Neural progenitor cell (in vitro differentiated cells): ENCODE data around the gene KIAA0040. TPM values are rescaled to one million over a fixed set of nuclear protein-coding genes. Genes with fewer than 3 reads are reported as not detected.

Experiments
- DNase-seq: peaks from one replicate; pipeline ENCODE4 v3.0.0-alpha.2; 2016; ENCODE audit warnings: low spot score
- H2AFZ ChIP-seq: fragments of 200-600 bp; sonication (generic); replicated peaks from 2 replicates; pipeline ENCODE4 v1.6.1; 2016; ENCODE audit warnings: antibody characterized with exemption
- H3F3A ChIP-seq: fragments of 200-600 bp; sonication (generic); 2 replicates; pipeline ENCODE4 v1.6.1; 2016; ENCODE audit warnings: antibody characterized with exemption, low read depth
- H3K27ac ChIP-seq: fragments of 200-600 bp; sonication (generic); 2 replicates; pipeline ENCODE4 v1.5.1; 2016; ENCODE audit warnings: mild to moderate bottlenecking
- H3K27me3 ChIP-seq: fragments of 200-600 bp; sonication (generic); 2 replicates; pipeline ENCODE4 v1.6.1; 2016; ENCODE audit warnings: mild to moderate bottlenecking, moderate library complexity
- H3K36me3 ChIP-seq: fragments of 200-600 bp; sonication (generic); 2 replicates; pipeline ENCODE4 v1.5.1; 2016
- H3K4me1 ChIP-seq: fragments of 200-600 bp; sonication (generic); 2 replicates; pipeline ENCODE4 v1.6.1; 2016; ENCODE audit warnings: mixed run types
- H3K4me2 ChIP-seq: fragments of 200-600 bp; sonication (generic); 2 replicates; pipeline ENCODE4 v1.6.1; 2016
- H3K4me3 ChIP-seq: fragments of 200-600 bp; sonication (generic); 2 replicates; pipeline ENCODE4 v1.5.1; 2016
- H3K79me2 ChIP-seq: fragments of 200-600 bp; sonication (generic); 2 replicates; pipeline ENCODE4 v1.6.1; 2016; ENCODE audit warnings: low read depth
- H3K9ac ChIP-seq: fragments of 200-600 bp; sonication (generic); 2 replicates; pipeline ENCODE4 v1.6.1; 2016
- H3K9me3 ChIP-seq: fragments of 200-600 bp; sonication (generic); 2 replicates; pipeline ENCODE4 v1.5.1; 2016; ENCODE audit warnings: low read depth
- H4K20me1 ChIP-seq: fragments of 200-600 bp; sonication (generic); 2 replicates; pipeline ENCODE4 v1.6.1; 2016; ENCODE audit warnings: low read depth
- H3K27ac Mint-ChIP-seq: 3 replicates; pipeline ENCODE4 v1.8.0; 2021; ENCODE audit warnings: mixed read lengths
- H3K27me3 Mint-ChIP-seq: 2 replicates; pipeline ENCODE4 v1.8.0; 2022; ENCODE audit warnings: low read depth, mild to moderate bottlenecking, inconsistent platforms, moderate library complexity, mixed read lengths; ENCODE audit not compliant: insufficient read depth
- H3K36me3 Mint-ChIP-seq: 3 replicates; pipeline ENCODE4 v1.8.0; 2021; ENCODE audit warnings: mixed read lengths
- H3K4me1 Mint-ChIP-seq: 3 replicates; pipeline ENCODE4 v1.8.0; 2021; ENCODE audit warnings: mixed read lengths
- H3K4me3 Mint-ChIP-seq: 3 replicates; pipeline ENCODE4 v1.8.0; 2021; ENCODE audit warnings: mild to moderate bottlenecking, moderate library complexity, mixed read lengths
- H3K9me3 Mint-ChIP-seq: 3 replicates; pipeline ENCODE4 v1.8.0; 2020; ENCODE audit warnings: mixed read lengths
- CTCF ChIP-seq: fragments of 200-600 bp; sonication (generic); IDR thresholded peaks from 2 replicates; pipeline ENCODE4 v1.5.1; 2017; ENCODE audit warnings: antibody characterized with exemption, mild to moderate bottlenecking
- EZH2 ChIP-seq: fragments of 200-600 bp; sonication (generic); IDR thresholded peaks from 2 replicates; pipeline ENCODE4 v1.6.1; 2017; ENCODE audit warnings: antibody characterized with exemption, mild to moderate bottlenecking, moderate library complexity
- EZH2phosphoT487 ChIP-seq: fragments of 200-600 bp; sonication (generic); IDR thresholded peaks from 2 replicates; pipeline ENCODE4 v1.6.1; 2017; ENCODE audit warnings: antibody characterized with exemption
- total RNA-seq: library from RNA; depleted of rRNA; stranded (reverse); fragments of >200 nt; gene quantifications from 2 replicates; pipeline ENCODE4 v1.2.3, GENCODE V29; 2015; ENCODE audit warnings: low replicate concordance

The KIAA0040 gene
- total RNA-seq, 1 donor from 2014 or later = not detected

GRCh38 chr1:175146529-175147213, 45.9 kb downstream of the KIAA0040 start:
- Histone ChIP-seq H3K36me3 (no peaks in the 10 kb centered on the region), H3K9me3 (no peaks in the 10 kb centered on the region), H3K4me2 (peak overlapping the region; percentile 64), H3K27ac (no peak overlapping the region), H3K4me3 (peak overlapping the region; percentile 20), H3F3A (no peaks in the 10 kb centered on the region), H4K20me1 (no peaks in the 10 kb centered on the region), H3K9ac (no peak overlapping the region), H3K4me1 (no peaks in the 10 kb centered on the region), H3K79me2 (no peaks in the 10 kb centered on the region), H3K27me3 (peaks cover 34% of the 10 kb centered on the region), H2AFZ (peak overlapping the region; percentile 83)
- DNase-seq = peak; percentile 85
- Mint-ChIP-seq H3K9me3 (peaks cover 3% of the 10 kb centered on the region), H3K36me3 (no peaks in the 10 kb centered on the region), H3K4me3 (no peak overlapping the region), H3K4me1 (peaks cover 2% of the 10 kb centered on the region), H3K27ac (no peak overlapping the region), H3K27me3 (peaks cover 7% of the 10 kb centered on the region)
- TF ChIP-seq CTCF (peak; percentile 90), EZH2phosphoT487 (no peak)

- Histone ChIP-seq H3F3A (no peaks in the 10 kb centered on the region), H3K27me3 (peaks cover 28% of the 10 kb centered on the region), H4K20me1 (no peaks in the 10 kb centered on the region), H3K9ac (no peak overlapping the region), H3K9me3 (no peaks in the 10 kb centered on the region), H3K79me2 (no peaks in the 10 kb centered on the region), H2AFZ (no peak overlapping the region), H3K4me2 (peak overlapping the region; percentile 64), H3K27ac (no peak overlapping the region), H3K4me1 (no peaks in the 10 kb centered on the region), H3K4me3 (no peak overlapping the region), H3K36me3 (no peaks in the 10 kb centered on the region)
- no peak for TF ChIP-seq EZH2
- no peak for TF ChIP-seq CTCF
- no peak for TF ChIP-seq EZH2phosphoT487
- no peak overlapping the region for H3K4me3 Mint-ChIP-seq
- H3K9me3 Mint-ChIP-seq = peaks cover 3% of the 10 kb centered on the region
- H3K36me3 Mint-ChIP-seq = no peaks in the 10 kb centered on the region
- no peak for DNase-seq
- H3K4me1 Mint-ChIP-seq = peaks cover 7% of the 10 kb centered on the region
- H3K27ac Mint-ChIP-seq = no peak overlapping the region
- peaks cover 7% of the 10 kb centered on the region for H3K27me3 Mint-ChIP-seq
Measured at GRCh38 chr1:175145899-175146528, 46.6 kb downstream of the KIAA0040 start.

GRCh38 chr1:175138579-175138978, 54.0 kb downstream of the KIAA0040 start:
- Mint-ChIP-seq H3K4me3 (no peak overlapping the region), H3K9me3 (peaks cover 3% of the 10 kb centered on the region), H3K27ac (no peak overlapping the region), H3K36me3 (no peaks in the 10 kb centered on the region), H3K27me3 (peaks cover 9% of the 10 kb centered on the region), H3K4me1 (peaks cover 10% of the 10 kb centered on the region)
- Histone ChIP-seq H3F3A (no peaks in the 10 kb centered on the region), H2AFZ (no peak overlapping the region), H3K4me1 (no peaks in the 10 kb centered on the region), H4K20me1 (no peaks in the 10 kb centered on the region), H3K79me2 (no peaks in the 10 kb centered on the region), H3K9me3 (no peaks in the 10 kb centered on the region), H3K4me3 (no peak overlapping the region), H3K4me2 (no peak overlapping the region), H3K27ac (no peak overlapping the region), H3K9ac (no peak overlapping the region), H3K27me3 (peaks cover 26% of the 10 kb centered on the region), H3K36me3 (no peaks in the 10 kb centered on the region)
- TF ChIP-seq EZH2 (no peak), EZH2phosphoT487 (no peak), CTCF (no peak)
- DNase-seq = no peak
